Measurements from ENCODE around the gene CRIP3. TPM values are rescaled to one million over a fixed set of nuclear protein-coding genes. Genes with fewer than 3 reads are reported as not detected.

Gene CRIP3
- total and polyA plus RNA-seq, 2 of the 4 experiments (the other 2 are of a cell fraction): not detected

- no peak for TF ChIP-seq RCOR1 (IDR thresholded peaks at IDR 0.05; ENCODE audit: insufficient replicate concordance, low read length)
These were observed 30.7 kb downstream of the CRIP3 start (continued) for GRCh38 chr6:43277643-43278523.

DNA sequence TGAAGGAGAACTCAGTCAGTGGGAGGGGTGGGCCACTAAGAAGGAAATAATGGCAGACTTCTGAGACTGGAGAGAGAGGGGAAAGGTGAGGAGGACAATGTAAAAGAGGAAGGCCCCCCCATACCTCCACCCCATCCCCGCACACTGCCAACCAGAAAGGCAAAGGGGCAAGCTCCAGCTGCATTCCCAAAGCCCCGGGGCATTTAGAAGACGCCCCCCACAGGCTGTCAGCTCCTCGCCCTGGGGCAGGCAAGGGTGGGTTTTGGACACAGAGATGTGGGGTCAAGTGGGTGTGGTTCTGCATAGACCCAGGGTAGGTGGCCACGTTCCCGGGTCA lies 31.4 kb downstream of the CRIP3 start:
- Histone ChIP-seq H3K27ac (ENCODE audit: insufficient read depth, low read length) (no peak overlapping the region), H3K56ac (ENCODE audit: extremely low read depth, insufficient read depth, low read length) (no peak overlapping the region), H3K9me1 (ENCODE audit: insufficient read depth, low read length) (peaks cover 6% of the 10 kb centered on the region; the same call in 1 of the 2 replicates), H4K8ac (ENCODE audit: low read depth in 2 of 2, low read length in 2 of 2) (no peak overlapping the region), H3K9me3 (ENCODE audit: control insufficient read depth, insufficient read depth, low read length) (no peaks in the 10 kb centered on the region), H2BK15ac (ENCODE audit: low read depth, low read length) (no peak overlapping the region), H4K5ac (ENCODE audit: low read depth, low read length) (no peak overlapping the region), H2BK120ac (ENCODE audit: low read depth, low read length) (no peak overlapping the region), H2AK9ac (replicated peaks; ENCODE audit: low read depth, low read length, poor library complexity) (peak overlapping the region; percentile 66), H3K36me3 (ENCODE audit: control insufficient read depth, insufficient read depth, low read length) (no peaks in the 10 kb centered on the region), H3K18ac (ENCODE audit: low read depth, low read length) (no peak overlapping the region), H3K4me1 (ENCODE audit: control insufficient read depth, insufficient read depth, low read length) (peaks cover 10% of the 10 kb centered on the region), H3K79me1 (ENCODE audit: low read depth in 1 of 2, low read length in 2 of 2) (no peaks in the 10 kb centered on the region), H3K4me2 (ENCODE audit: low read depth, low read length) (no peak overlapping the region), H2BK20ac (ENCODE audit: low read depth, low read length) (no peak overlapping the region), H4K20me1 (ENCODE audit: insufficient read depth, low read length) (no peaks in the 10 kb centered on the region), H3K27me3 (ENCODE audit: control insufficient read depth, insufficient read depth, low read length) (peaks cover 42% of the 10 kb centered on the region), H2AK5ac (ENCODE audit: low read depth, low read length) (no peak overlapping the region), H4K91ac (ENCODE audit: insufficient read depth, low read depth, low read length) (no peak overlapping the region), H3K14ac (replicated peaks; ENCODE audit: low read depth, low read length) (no peak overlapping the region), H3K4me3 (ENCODE audit: insufficient read depth, low read depth, low read length) (no peak overlapping the region), H3K9ac (ENCODE audit: low read depth, low read length) (no peak overlapping the region), H2BK5ac (ENCODE audit: low read depth, low read length, poor library complexity, severe bottlenecking) (no peak overlapping the region), H2AFZ (replicated peaks; ENCODE audit: low read length, poor library complexity) (peak overlapping the region; percentile 23), H3K4ac (ENCODE audit: low read depth, low read length) (no peak overlapping the region), H3K23ac (ENCODE audit: low read depth, low read length) (no peak overlapping the region)
- no CpG with 5 or more reads among the region's 6 CpGs for WGBS, 2 experiments (ENCODE audit: extremely low coverage in 2 of 2, insufficient read length in 1 of 2)
- in situ Hi-C loops (cut with MboI; ENCODE audit: low sequenced_read_pairs): no loop called here
- dilution Hi-C loops (cut with HindIII; ENCODE audit: low sequenced_read_pairs, unreplicated experiment): no loop called here
- DNase-seq: no peak
- no TSS peak for BruUV-seq (replicated peaks)
- ATAC-seq (ENCODE audit: low read depth): no peak
- CTCF ChIA-PET: no interaction called here
- intact Hi-C loops (cut with micrococcal nuclease): no loop called here
- POLR2A ChIA-PET (ENCODE audit: unreplicated experiment): no interaction called here
- TF ChIP-seq BHLHE40 (IDR thresholded peaks at IDR 0.05; ENCODE audit: low read depth, low read length): no peak
- TF ChIP-seq, protein P1, sequence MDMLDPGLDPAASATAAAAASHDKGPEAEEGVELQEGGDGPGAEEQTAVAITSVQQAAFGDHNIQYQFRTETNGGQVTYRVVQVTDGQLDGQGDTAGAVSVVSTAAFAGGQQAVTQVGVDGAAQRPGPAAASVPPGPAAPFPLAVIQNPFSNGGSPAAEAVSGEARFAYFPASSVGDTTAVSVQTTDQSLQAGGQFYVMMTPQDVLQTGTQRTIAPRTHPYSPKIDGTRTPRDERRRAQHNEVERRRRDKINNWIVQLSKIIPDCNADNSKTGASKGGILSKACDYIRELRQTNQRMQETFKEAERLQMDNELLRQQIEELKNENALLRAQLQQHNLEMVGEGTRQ (IDR thresholded peaks at IDR 0.05; ENCODE audit: low read depth, low read length): no peak
- TF ChIP-seq RFX5 (IDR thresholded peaks at IDR 0.05; ENCODE audit: low read depth, low read length): no peak
- no peak for TF ChIP-seq CTCF (conservative IDR thresholded peaks at IDR 0.05; ENCODE audit: low read depth, low read length)
- no peak for TF ChIP-seq RCOR1 (IDR thresholded peaks at IDR 0.05; ENCODE audit: insufficient replicate concordance, low read length)
- no peak for TF ChIP-seq NFE2L2 (IDR thresholded peaks at IDR 0.05; ENCODE audit: low read depth, low read length)
- no peak for TF ChIP-seq RAD21 (IDR thresholded peaks at IDR 0.05; ENCODE audit: low read length)
- no peak for TF ChIP-seq POLR2A (IDR thresholded peaks at IDR 0.05; ENCODE audit: low read depth, low read length)
- no peak for TF ChIP-seq MAZ (IDR thresholded peaks at IDR 0.05; ENCODE audit: borderline replicate concordance, low read depth, low read length)
- TF ChIP-seq, protein P2, sequence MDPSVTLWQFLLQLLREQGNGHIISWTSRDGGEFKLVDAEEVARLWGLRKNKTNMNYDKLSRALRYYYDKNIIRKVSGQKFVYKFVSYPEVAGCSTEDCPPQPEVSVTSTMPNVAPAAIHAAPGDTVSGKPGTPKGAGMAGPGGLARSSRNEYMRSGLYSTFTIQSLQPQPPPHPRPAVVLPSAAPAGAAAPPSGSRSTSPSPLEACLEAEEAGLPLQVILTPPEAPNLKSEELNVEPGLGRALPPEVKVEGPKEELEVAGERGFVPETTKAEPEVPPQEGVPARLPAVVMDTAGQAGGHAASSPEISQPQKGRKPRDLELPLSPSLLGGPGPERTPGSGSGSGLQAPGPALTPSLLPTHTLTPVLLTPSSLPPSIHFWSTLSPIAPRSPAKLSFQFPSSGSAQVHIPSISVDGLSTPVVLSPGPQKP (IDR thresholded peaks at IDR 0.05; ENCODE audit: borderline replicate concordance, low read depth, low read length): no peak
- TF ChIP-seq CHD1 (IDR thresholded peaks at IDR 0.05; ENCODE audit: low read depth, low read length): no peak
- TF ChIP-seq FOS (IDR thresholded peaks at IDR 0.05; ENCODE audit: low read depth, low read length): no peak
- TF ChIP-seq MXI1 (IDR thresholded peaks at IDR 0.05; ENCODE audit: borderline replicate concordance, low read depth, low read length): no peak

All from IMR-90 (cell line).